Fibroblast of gingiva (primary cell): ENCODE data around the gene GRID1.

ENCODE experiments used
- DNase-seq: peaks from one replicate; pipeline ENCODE4 v3.0.0-alpha.2; 2011; ENCODE audit warnings: low read depth

GRID1 gene

GRCh38 chr10:85596389-85596788 is 770.2 kb downstream of the GRID1 start:
- DNase-seq = no peak

GRCh38 chr10:85594239-85594638 is 772.4 kb downstream of the GRID1 start:
- DNase-seq = no peak

- DNase-seq = no peak
Measured at GRCh38 chr10:85593226-85593772, 773.3 kb downstream of the GRID1 start.

- DNase-seq = no peak
Measured at GRCh38 chr10:85581371-85581770, 785.2 kb downstream of the GRID1 start.

- DNase-seq = no peak
Measured at GRCh38 chr10:85580585-85580984, 786.0 kb downstream of the GRID1 start.

GRCh38 chr10:85578860-85579259 is 787.7 kb downstream of the GRID1 start:
- DNase-seq = no peak

- DNase-seq = no peak
Measured at GRCh38 chr10:85575441-85575840, 791.2 kb downstream of the GRID1 start.

GRCh38 chr10:85570871-85571270 is 795.7 kb downstream of the GRID1 start:
- no peak for DNase-seq

- no peak for DNase-seq
Measured at GRCh38 chr10:85565381-85565780, 801.2 kb downstream of the GRID1 start.

- no peak for DNase-seq
Measured at GRCh38 chr10:85558533-85558932, 808.1 kb downstream of the GRID1 start.

GRCh38 chr10:85557706-85558105 is 808.9 kb downstream of the GRID1 start:
- DNase-seq = no peak

GRCh38 chr10:85557077-85557476 is 809.5 kb downstream of the GRID1 start:
- DNase-seq = no peak
